ENCODE results near the gene BCKDHA. TPM values are rescaled to one million over a fixed set of nuclear protein-coding genes. Genes with fewer than 3 reads are reported as not detected.

Gene BCKDHA
- polyA plus RNA-seq, 1 donor (not counting 4 experiments of a cell fraction or from before 2014, with no cell fraction given) = 7.5 TPM

DNA sequence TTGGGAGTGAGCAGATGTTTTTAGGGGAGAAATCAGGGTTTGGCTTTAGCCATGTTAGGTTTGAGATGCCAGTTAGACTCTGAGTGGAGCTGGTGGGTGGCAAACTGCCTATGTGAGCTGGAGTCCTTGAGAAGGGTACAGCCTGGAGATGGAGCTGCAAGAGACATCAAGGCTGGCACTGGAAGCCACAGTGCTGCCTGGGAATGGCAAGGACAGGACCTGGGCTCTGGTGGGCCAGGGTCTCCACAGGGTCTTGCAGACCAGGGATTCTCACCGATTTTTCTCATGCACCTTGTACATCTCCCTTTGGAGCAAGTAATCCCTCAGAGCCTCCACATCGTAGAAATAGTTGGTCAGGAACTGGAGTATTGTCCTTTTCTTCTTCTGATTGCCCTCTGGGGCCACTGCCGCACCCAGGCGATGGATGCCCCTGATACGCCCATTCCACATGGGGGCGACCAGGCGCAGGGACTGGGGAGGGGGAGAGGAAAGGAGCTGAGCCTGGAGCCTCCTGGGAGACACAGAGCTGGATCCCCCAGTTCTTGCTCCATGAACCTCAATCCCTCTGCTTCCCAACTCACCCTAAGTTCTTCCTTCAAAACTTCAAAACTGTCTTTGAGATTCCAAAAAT lies 40.4 kb downstream of the BCKDHA start:
- no peak overlapping the region for H3K9ac ChIP-seq (ENCODE audit: control insufficient read depth, extremely low read depth, insufficient read depth, low read length)
- no peak overlapping the region for H3K4me2 ChIP-seq (ENCODE audit: control insufficient read depth, extremely low read depth, insufficient read depth, low read depth, low read length)
- no peak for TF ChIP-seq EZH2 (IDR thresholded peaks at IDR 0.05; ENCODE audit: low read length)
- TF ChIP-seq, protein P1, sequence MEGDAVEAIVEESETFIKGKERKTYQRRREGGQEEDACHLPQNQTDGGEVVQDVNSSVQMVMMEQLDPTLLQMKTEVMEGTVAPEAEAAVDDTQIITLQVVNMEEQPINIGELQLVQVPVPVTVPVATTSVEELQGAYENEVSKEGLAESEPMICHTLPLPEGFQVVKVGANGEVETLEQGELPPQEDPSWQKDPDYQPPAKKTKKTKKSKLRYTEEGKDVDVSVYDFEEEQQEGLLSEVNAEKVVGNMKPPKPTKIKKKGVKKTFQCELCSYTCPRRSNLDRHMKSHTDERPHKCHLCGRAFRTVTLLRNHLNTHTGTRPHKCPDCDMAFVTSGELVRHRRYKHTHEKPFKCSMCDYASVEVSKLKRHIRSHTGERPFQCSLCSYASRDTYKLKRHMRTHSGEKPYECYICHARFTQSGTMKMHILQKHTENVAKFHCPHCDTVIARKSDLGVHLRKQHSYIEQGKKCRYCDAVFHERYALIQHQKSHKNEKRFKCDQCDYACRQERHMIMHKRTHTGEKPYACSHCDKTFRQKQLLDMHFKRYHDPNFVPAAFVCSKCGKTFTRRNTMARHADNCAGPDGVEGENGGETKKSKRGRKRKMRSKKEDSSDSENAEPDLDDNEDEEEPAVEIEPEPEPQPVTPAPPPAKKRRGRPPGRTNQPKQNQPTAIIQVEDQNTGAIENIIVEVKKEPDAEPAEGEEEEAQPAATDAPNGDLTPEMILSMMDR (optimal IDR thresholded peaks at IDR 0.05 in 1 of 3, IDR thresholded peaks at IDR 0.05 in 1 of 3, conservative IDR thresholded peaks at IDR 0.05 in 1 of 3; ENCODE audit: extremely low read depth in 1 of 3, insufficient read depth in 2 of 3, low read length in 3 of 3) = no peak
- no peaks in the 10 kb centered on the region for H3K9me1 ChIP-seq (ENCODE audit: control insufficient read depth, extremely low read depth, insufficient read depth, low read length)
- dilution Hi-C loops (cut with MboI; ENCODE audit: extremely low pct_ligation_motif_present, low sequenced_read_pairs) = no loop called here
- peaks cover 13% of the 10 kb centered on the region for H3K79me2 ChIP-seq (ENCODE audit: control insufficient read depth, insufficient read depth, low read length)
- no peaks in the 10 kb centered on the region for H4K20me1 ChIP-seq (ENCODE audit: control insufficient read depth, extremely low read depth, insufficient read depth, low read length)
- FAIRE-seq (no peak), DNase-seq (ENCODE audit: low read depth, low spot score) (no peak)
- no peak overlapping the region for H2AFZ ChIP-seq (ENCODE audit: control insufficient read depth, low read length)
- H3K27me3 ChIP-seq (ENCODE audit: control insufficient read depth, extremely low read depth, insufficient read depth, low read length) = no peaks in the 10 kb centered on the region
- H3K4me1 ChIP-seq (ENCODE audit: control insufficient read depth, extremely low read depth, insufficient read depth, low read length) = peaks cover 12% of the 10 kb centered on the region
- no peaks in the 10 kb centered on the region for H3K9me3 ChIP-seq (ENCODE audit: control insufficient read depth, low read depth, low read length)
- H3K27ac ChIP-seq (ENCODE audit: control insufficient read depth, insufficient read depth, low read length) = no peak overlapping the region
- no peak overlapping the region for H3K4me3 ChIP-seq (ENCODE audit: control insufficient read depth in 2 of 3, extremely low read depth in 1 of 3, insufficient read depth in 2 of 3, low read depth in 1 of 3, low read length in 3 of 3)
- peaks cover 12 to 13% of the 10 kb centered on the region in 2 experiments for H3K36me3 ChIP-seq (ENCODE audit: control insufficient read depth in 2 of 2, extremely low read depth in 1 of 2, insufficient read depth in 2 of 2, low read length in 2 of 2)

DNA sequence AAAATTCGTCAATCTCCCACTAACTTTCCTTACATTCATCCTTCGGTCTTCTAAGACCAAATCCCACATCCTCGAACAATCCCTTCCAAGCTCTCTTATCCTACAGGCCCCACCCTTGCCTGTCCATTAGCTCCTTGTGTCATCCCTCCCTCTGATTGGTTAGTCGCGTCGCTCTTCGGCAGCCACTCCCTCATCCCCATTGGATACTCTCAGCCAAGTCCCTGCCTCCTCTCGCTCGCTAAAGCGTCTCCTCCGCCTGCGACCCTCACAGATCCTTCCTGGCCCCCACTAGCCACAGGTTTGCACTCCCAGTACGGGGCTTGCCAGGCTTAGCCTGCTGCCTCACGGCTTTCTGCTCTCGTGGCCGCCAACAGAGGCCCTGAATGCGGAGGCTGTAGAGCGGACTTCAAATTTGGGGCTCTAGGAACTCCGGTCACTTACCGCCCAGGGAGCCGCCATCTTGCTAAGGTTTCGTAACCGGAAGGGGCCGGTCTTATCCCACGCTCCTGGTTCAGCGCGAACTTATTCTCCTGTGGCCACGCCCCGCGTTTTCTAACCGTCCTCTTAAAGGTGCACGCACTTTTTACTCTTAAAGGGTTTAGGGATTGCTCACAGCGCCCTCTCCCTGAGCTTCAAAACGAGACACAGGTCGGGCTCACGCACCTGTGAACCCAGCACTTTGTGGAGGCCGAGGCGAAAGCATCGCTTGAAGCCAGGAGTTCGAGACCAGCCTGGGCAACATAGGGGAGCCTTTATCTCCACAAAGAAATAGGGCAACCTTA lies 42.0 kb downstream of the BCKDHA start, which contains the start of gene DMAC2:
Gene DMAC2 (minus strand): TSS at position 472 of the 782 bp plus-strand sequence. CDS start 13 bp downstream, at position 459.
- FAIRE-seq = peak; percentile 98

More for the DNA sequence above, 42.0 kb downstream of the BCKDHA start, which contains the start of gene DMAC2:
- dilution Hi-C loops (cut with MboI; ENCODE audit: extremely low pct_ligation_motif_present, low sequenced_read_pairs) = no loop called here
- peak within 1 kb of the TSS; percentile 99 for H3K9ac ChIP-seq (ENCODE audit: control insufficient read depth, extremely low read depth, insufficient read depth, low read length)
- H3K36me3 ChIP-seq (ENCODE audit: control insufficient read depth in 2 of 2, extremely low read depth in 1 of 2, insufficient read depth in 2 of 2, low read length in 2 of 2) = peaks cover 8 to 9% of the 10 kb centered on the region in 2 experiments
- peaks cover 12% of the 10 kb centered on the region for H3K4me1 ChIP-seq (ENCODE audit: control insufficient read depth, extremely low read depth, insufficient read depth, low read length)
- no peaks in the 10 kb centered on the region for H3K9me3 ChIP-seq (ENCODE audit: control insufficient read depth, low read depth, low read length)
- no peaks in the 10 kb centered on the region for H3K27me3 ChIP-seq (ENCODE audit: control insufficient read depth, extremely low read depth, insufficient read depth, low read length)
- H3K9me1 ChIP-seq (ENCODE audit: control insufficient read depth, extremely low read depth, insufficient read depth, low read length) = no peaks in the 10 kb centered on the region
- peaks cover 13% of the 10 kb centered on the region for H3K79me2 ChIP-seq (ENCODE audit: control insufficient read depth, insufficient read depth, low read length)
- no peaks in the 10 kb centered on the region for H4K20me1 ChIP-seq (ENCODE audit: control insufficient read depth, extremely low read depth, insufficient read depth, low read length)
- H2AFZ ChIP-seq (ENCODE audit: control insufficient read depth, low read length) = peak within 1 kb of the TSS; percentile 98
- H3K27ac ChIP-seq (ENCODE audit: control insufficient read depth, insufficient read depth, low read length) = peak within 1 kb of the TSS; percentile 98
- peak; percentile 94 for DNase-seq (ENCODE audit: low read depth, low spot score)
- peak within 1 kb of the TSS; percentile 63 to 98 (median 97) for H3K4me3 ChIP-seq (ENCODE audit: control insufficient read depth in 2 of 3, extremely low read depth in 1 of 3, insufficient read depth in 2 of 3, low read depth in 1 of 3, low read length in 3 of 3)
- peak within 1 kb of the TSS; percentile 89 for H3K4me2 ChIP-seq (ENCODE audit: control insufficient read depth, extremely low read depth, insufficient read depth, low read depth, low read length)
- TF ChIP-seq, protein P1 (optimal IDR thresholded peaks at IDR 0.05 in 1 of 3, IDR thresholded peaks at IDR 0.05 in 1 of 3, conservative IDR thresholded peaks at IDR 0.05 in 1 of 3; ENCODE audit: extremely low read depth in 1 of 3, insufficient read depth in 2 of 3, low read length in 3 of 3) = peak; percentile 61 to 79 (median 77)
- TF ChIP-seq EZH2 (IDR thresholded peaks at IDR 0.05; ENCODE audit: low read length) = no peak

Measured in keratinocyte (primary cell).